ENCODE measurements around the gene INTS13.

INTS13 gene

DNA sequence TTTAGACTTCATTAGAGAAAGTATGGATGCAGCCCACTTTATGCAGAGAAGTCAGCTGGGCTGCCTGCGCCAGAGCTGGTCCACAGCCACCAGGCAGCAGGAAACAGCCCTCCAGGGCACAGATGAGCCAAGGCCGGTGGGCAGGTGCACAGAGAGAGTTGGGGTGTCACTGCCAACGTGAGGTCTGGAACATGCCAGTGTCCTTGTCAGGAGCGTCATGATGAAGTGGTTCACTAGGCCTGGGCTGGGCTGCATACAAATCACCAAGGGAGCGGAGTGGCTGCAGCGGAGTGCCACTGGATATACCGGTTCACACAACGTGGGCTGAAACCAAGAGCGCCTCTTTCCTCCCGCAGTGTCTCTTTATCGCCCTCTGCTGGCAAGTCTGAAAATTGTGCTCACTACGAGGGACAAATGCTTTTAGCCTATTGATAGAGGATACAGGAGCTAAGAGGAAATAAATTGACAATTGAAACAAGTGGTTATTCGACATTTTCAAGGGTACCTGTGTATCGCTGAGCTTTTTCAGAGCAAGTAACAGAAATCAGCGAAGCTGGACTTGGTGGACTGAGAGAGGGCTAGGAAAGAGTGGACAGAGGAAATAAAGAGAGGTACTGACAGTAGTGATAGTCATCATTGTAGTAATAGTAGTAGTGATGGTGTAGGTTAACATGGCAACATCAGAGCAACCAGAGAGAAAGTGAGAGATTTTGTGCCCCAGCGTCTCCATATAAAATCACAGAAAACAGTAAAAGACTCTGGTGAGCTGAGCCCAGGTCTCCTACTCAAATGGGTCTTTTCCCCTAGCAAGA, 52.8 kb downstream of the INTS13 start:
- no peak for TF ChIP-seq FOXP2 (optimal IDR thresholded peaks at IDR 0.05; ENCODE audit: borderline replicate concordance, extremely low read depth, extremely low read length, insufficient read depth)
- TF ChIP-seq POLR2AphosphoS5 (IDR thresholded peaks at IDR 0.05; ENCODE audit: low read depth, low read length) = no peak
- no peak for TF ChIP-seq SIN3A (IDR thresholded peaks at IDR 0.05; ENCODE audit: borderline replicate concordance, insufficient read depth, low read length)
- TF ChIP-seq, protein P1, sequence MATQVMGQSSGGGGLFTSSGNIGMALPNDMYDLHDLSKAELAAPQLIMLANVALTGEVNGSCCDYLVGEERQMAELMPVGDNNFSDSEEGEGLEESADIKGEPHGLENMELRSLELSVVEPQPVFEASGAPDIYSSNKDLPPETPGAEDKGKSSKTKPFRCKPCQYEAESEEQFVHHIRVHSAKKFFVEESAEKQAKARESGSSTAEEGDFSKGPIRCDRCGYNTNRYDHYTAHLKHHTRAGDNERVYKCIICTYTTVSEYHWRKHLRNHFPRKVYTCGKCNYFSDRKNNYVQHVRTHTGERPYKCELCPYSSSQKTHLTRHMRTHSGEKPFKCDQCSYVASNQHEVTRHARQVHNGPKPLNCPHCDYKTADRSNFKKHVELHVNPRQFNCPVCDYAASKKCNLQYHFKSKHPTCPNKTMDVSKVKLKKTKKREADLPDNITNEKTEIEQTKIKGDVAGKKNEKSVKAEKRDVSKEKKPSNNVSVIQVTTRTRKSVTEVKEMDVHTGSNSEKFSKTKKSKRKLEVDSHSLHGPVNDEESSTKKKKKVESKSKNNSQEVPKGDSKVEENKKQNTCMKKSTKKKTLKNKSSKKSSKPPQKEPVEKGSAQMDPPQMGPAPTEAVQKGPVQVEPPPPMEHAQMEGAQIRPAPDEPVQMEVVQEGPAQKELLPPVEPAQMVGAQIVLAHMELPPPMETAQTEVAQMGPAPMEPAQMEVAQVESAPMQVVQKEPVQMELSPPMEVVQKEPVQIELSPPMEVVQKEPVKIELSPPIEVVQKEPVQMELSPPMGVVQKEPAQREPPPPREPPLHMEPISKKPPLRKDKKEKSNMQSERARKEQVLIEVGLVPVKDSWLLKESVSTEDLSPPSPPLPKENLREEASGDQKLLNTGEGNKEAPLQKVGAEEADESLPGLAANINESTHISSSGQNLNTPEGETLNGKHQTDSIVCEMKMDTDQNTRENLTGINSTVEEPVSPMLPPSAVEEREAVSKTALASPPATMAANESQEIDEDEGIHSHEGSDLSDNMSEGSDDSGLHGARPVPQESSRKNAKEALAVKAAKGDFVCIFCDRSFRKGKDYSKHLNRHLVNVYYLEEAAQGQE (IDR thresholded peaks at IDR 0.05; ENCODE audit: insufficient read depth in 1 of 2, low read depth in 2 of 2, low read length in 2 of 2) = no peak

DNA sequence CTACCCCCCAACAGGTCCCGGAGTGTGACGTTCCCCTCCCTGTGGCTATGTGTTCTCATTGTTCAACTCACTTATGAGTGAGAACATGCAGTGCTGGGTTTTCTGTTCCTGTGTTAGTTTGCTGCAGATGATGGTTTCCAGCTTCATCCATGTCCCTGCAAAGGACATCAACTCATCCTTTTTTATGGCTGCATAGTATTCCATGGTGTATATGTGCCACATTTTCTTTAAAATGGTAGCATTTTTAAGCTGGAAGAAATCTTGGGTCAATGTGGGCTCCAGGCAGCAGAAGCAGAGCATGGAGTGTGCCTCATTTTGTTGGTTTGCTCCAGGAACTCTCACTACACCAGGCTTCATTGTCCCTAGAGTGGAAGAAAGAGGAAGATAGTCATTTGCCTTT, 57.2 kb downstream of the INTS13 start:
- TF ChIP-seq SIN3A (IDR thresholded peaks at IDR 0.05; ENCODE audit: borderline replicate concordance, insufficient read depth, low read length) = no peak
- TF ChIP-seq, protein P1 (IDR thresholded peaks at IDR 0.05; ENCODE audit: insufficient read depth in 1 of 2, low read depth in 2 of 2, low read length in 2 of 2) = no peak
- no peak for TF ChIP-seq TAF1 (IDR thresholded peaks at IDR 0.05; ENCODE audit: borderline replicate concordance, insufficient read depth, low read length)
- no peak for TF ChIP-seq POLR2AphosphoS5 (IDR thresholded peaks at IDR 0.05; ENCODE audit: low read depth, low read length)
- no peak for TF ChIP-seq FOXP2 (optimal IDR thresholded peaks at IDR 0.05; ENCODE audit: borderline replicate concordance, extremely low read depth, extremely low read length, insufficient read depth)

DNA sequence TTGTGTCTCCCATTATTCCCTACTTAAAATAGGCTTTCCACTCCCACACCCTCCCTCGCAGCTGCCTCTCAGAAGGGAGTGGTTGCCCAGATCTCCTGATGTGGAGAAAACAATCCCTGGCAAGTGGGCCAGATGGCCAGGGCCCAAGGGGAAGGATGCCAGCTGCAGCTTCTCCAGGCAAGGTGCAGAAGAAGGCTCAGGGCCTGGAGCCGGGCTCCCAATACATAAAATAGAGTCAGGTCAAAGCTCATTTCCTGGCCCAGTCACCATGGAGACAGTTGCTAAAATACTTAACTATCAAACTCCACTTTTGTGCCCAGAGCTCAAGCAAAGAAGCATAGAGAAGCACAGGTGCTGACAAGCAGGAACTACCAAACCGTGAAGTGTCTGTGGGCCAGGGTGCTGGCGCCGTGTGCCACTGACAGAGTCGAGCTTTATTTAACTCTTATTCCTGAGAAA, 59.1 kb downstream of the INTS13 start:
- TF ChIP-seq FOXP2 (optimal IDR thresholded peaks at IDR 0.05; ENCODE audit: borderline replicate concordance, extremely low read depth, extremely low read length, insufficient read depth) (no peak), TAF1 (IDR thresholded peaks at IDR 0.05; ENCODE audit: borderline replicate concordance, insufficient read depth, low read length) (no peak), SIN3A (IDR thresholded peaks at IDR 0.05; ENCODE audit: borderline replicate concordance, insufficient read depth, low read length) (no peak), POLR2AphosphoS5 (IDR thresholded peaks at IDR 0.05; ENCODE audit: low read depth, low read length) (no peak)
- TF ChIP-seq, protein P1 (IDR thresholded peaks at IDR 0.05; ENCODE audit: insufficient read depth in 1 of 2, low read depth in 2 of 2, low read length in 2 of 2) = no peak

DNA sequence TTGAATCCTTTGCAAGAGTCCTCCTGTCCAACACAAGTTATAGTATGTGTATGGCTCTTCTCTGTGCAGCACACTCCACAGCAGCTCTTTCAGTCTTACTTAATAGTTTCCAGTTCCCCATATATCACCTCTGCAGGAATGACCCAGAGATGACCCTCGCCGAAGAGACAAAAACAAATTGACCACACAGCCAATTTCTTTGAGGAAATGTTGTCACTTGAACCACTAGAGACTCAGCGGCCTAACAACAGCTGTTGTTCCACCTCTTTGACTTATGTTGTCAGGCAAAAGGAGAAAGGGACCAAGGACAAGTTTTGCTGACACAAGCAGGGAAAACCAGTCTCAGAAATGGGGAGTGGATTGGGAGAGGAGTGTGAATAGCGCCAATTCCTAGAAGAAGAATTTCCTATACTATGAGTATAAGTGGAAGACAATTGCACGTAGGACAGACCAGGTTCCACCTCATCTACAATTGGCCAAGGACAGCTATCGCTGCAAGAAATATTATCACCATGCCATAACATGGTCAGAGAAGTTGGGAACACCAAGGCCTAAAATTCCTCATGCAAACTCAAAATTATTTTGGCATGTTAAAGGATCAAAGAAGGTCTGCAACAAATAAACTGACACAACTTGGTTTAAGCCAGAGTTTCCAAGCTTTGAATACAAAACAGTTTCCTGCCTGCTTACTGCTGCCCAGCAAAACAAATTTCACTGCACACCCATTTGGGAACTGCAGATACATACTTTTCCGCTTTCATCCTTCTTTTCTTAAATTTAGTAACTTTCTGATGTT, 63.1 kb downstream of the INTS13 start:
- TF ChIP-seq FOXP2 (optimal IDR thresholded peaks at IDR 0.05; ENCODE audit: borderline replicate concordance, extremely low read depth, extremely low read length, insufficient read depth) (no peak), TAF1 (IDR thresholded peaks at IDR 0.05; ENCODE audit: borderline replicate concordance, insufficient read depth, low read length) (no peak), SIN3A (IDR thresholded peaks at IDR 0.05; ENCODE audit: borderline replicate concordance, insufficient read depth, low read length) (no peak)
- TF ChIP-seq, protein P1 (IDR thresholded peaks at IDR 0.05; ENCODE audit: insufficient read depth in 1 of 2, low read depth in 2 of 2, low read length in 2 of 2) = no peak
